ENCODE data around the gene PSMD6.
A peak's percentile ranks its signal among the peaks of the same experiment; 100 is the strongest.

The PSMD6 gene

GRCh38 chr3:64023861-64024223, 548 bp upstream of the PSMD6 start:
- TF ChIP-seq ZFX (IDR thresholded peaks at IDR 0.05; ENCODE audit: borderline replicate concordance) (no peak), CTCF (IDR thresholded peaks at IDR 0.05) (no peak)
- no peak overlapping the region for H3K27ac ChIP-seq

DNA sequence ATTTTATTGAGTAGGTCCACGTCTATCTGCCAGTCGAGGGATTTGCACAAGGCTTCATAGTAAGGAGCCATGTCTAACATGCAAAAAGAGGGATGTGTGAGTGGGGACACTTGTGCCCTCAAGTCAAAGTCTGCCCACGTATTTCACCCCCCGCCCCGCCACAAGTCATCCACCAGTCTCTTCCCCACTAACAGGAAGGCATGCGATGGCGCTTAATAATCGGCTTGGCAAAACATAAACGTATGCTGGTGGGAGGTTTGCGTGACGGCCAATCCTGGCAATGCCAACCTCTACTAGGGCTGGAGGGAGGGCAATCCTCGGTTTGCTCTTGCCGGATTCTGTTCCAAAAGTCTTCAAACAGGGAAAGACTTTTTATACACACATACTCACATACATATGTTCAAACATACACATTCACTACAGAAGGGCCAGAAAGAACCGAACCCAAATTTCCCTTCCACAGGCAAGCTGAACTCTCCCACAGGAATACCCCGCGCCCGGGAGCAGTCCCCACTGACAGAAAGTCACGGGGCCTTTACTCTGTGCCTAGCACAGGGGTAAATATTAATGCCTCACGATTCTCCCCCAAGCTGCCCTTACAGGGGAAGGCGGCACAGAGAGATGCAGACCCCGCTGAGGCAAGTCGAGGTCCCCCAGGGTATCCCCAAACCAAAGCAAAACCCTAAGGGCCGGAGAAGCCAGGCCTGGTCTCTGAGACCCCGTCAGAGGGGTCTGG, 675 bp downstream of the PSMD6 start:
- no peak for TF ChIP-seq CTCF (IDR thresholded peaks at IDR 0.05)
- TF ChIP-seq ZFX (IDR thresholded peaks at IDR 0.05; ENCODE audit: borderline replicate concordance) = no peak
- peak overlapping the region; percentile 60 for H3K27ac ChIP-seq

DNA sequence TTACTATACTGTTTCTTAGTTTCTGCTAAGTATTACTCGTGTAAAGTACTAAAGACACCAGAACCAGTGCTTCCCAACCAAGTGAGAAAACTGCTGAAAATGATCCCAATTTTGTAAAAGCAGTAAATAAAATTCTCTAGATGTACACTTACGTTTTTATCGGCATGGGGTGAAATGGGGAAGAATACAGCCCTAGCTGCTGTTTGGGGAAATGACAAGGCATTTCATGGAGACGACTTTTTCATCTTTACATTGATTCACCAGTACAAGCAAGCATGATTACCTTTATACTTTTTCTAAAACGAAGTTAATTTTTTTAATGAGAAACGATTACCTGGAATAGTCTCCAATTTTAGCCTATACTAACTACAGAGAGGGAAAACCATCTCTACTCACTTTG, 1.4 kb downstream of the PSMD6 start:
- TF ChIP-seq CTCF (IDR thresholded peaks at IDR 0.05) (no peak), ZFX (IDR thresholded peaks at IDR 0.05; ENCODE audit: borderline replicate concordance) (no peak)
- no peak overlapping the region for H3K27ac ChIP-seq

- H3K27ac ChIP-seq = no peak overlapping the region
- no peak for TF ChIP-seq CTCF (IDR thresholded peaks at IDR 0.05)
- TF ChIP-seq ZFX (IDR thresholded peaks at IDR 0.05; ENCODE audit: borderline replicate concordance) = no peak
These were observed 3.4 kb downstream of the PSMD6 start for GRCh38 chr3:64019879-64020278.

DNA sequence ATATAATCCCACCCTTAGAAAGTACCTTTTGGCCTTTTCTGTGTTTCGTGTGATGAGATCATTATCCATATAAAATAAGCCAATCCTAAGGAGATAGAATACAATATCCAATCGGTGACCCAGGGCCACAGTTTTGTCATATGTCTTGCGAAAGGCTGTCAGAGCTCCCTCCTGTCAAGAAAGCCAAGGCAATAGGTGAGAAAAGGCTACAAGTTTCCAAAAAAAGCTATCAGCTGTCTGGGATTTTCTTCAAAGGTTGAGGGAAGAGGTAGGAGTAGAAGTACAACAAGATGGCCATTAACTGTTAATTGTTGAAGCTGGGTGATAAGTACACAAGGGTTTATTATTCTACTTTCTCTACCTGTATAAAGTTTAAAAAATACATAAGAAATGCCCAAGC, 4.0 kb downstream of the PSMD6 start:
- no peak for TF ChIP-seq ZFX (IDR thresholded peaks at IDR 0.05; ENCODE audit: borderline replicate concordance)
- no peak for TF ChIP-seq CTCF (IDR thresholded peaks at IDR 0.05)
- H3K27ac ChIP-seq = no peak overlapping the region

GRCh38 chr3:64016941-64017620, 6.2 kb downstream of the PSMD6 start:
- TF ChIP-seq CTCF (IDR thresholded peaks at IDR 0.05) (no peak), ZFX (IDR thresholded peaks at IDR 0.05; ENCODE audit: borderline replicate concordance) (no peak)
- no peak overlapping the region for H3K27ac ChIP-seq

- TF ChIP-seq CTCF (IDR thresholded peaks at IDR 0.05) (no peak), ZFX (IDR thresholded peaks at IDR 0.05; ENCODE audit: borderline replicate concordance) (no peak)
- no peak overlapping the region for H3K27ac ChIP-seq
These were observed 11.6 kb downstream of the PSMD6 start for GRCh38 chr3:64011685-64012084.

Data from 22Rv1 (cell line).